T-helper 1 cell (primary cell): ENCODE data around the gene EOGT.

ENCODE experiments used
- DNase-seq, 5 donors: peaks; one replicate each; pipeline ENCODE4 v3.0.0-alpha.2; 2012 to 2020

The EOGT gene

DNA sequence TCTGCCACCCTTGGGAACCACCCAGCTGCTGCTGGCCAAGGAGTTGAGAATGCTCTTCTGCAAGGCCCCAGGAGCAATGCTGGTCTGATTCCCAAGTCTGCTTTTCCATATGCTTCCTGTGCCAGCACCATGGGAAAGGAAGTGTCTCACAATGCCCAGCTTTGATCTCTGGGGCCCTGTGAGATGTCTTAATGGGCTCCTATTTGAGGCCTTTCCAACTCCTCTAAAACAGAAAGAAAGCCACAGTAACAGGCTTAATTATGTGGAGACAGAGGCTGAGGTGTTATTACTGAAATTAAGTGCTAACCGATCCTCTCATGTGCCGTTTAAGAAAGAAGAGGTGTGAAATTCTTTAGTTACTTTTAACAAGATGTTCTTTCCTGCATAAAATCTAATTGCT lies 4.5 kb downstream of the EOGT start:
- DNase-seq, result no peak

DNA sequence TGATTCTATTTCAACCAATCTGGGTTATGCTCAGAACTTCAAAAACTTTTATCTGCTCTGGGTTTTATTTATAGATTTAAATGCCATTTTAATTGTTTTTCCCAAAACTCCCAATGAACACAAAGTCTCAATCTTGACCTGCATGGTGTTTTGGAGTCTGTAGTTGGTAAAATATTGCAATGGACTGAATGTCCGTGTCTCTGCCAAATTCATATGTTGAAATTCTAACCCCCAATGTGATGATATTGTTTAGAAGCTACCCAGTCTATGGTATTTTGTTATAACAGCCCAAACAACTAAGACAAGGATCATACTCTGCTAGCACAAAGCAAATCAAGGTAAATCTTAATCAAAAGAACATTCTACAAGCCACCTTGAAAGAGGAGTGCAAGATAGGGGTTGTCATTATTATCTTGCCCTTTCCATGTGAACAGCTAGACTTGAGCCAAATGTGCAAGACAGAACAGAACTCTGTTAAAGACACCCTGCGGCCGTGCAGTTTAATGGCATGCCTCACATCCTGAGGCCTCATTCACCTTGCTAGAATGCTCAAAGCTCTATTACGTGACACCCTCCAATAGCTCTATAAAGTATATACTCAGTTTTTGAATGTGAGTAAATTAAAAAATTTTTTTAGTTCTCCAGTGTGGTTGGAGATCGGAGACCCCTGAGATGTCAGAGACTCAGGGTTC lies 7.5 kb downstream of the EOGT start:
- DNase-seq, result no peak

DNA sequence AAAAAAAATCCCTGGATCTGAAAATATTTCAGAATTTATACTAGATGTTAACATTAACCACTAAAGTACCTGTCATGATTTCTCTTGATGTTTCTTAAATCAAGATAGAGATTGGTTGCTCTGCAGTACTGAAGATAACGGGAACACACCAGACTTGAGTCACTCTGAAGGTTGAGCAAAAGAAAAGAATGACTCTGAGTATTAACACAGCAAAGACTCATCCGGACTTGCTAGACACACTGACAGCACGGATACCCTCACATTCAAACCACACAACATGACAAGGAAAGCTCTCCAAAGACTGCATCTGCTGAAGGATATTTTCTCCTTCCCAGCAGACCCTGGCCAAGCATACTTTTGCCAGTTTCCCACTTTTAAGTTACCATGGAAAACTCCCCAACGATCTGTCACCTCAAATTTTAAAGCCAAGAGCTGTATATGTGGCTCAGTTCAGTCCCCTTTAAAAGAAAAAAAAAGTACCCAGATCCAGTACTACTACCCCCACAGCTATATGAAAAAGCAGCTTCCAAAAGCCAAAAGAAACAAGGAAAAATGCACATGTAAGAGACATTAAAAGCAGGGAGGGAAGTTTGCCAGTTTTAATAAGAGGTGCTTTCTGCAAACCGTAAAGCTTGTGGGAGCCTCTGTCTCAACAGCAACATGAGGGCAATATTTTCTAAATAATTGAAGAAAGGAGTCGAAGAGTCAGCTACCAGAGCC lies 8.3 kb downstream of the EOGT start:
- no peak for DNase-seq

DNA sequence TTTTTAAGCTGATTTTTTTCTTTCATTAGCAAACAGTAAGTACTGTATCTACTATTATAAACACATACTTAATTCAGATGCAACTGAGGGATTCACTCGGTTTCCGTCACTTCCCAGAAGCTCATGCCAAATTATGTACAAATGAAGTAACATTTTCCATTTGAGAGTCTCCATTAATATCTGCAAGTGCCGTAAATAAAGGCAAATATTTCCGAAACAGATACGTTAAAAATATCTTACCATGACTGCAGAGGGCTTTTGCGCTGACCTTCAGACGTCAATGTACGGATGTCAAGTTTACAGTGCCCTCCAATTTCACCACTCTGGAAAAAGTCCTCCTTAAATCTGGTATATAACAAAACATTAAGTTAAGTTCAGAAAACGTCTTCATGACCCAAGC lies 9.3 kb downstream of the EOGT start:
- DNase-seq, result no peak

DNA sequence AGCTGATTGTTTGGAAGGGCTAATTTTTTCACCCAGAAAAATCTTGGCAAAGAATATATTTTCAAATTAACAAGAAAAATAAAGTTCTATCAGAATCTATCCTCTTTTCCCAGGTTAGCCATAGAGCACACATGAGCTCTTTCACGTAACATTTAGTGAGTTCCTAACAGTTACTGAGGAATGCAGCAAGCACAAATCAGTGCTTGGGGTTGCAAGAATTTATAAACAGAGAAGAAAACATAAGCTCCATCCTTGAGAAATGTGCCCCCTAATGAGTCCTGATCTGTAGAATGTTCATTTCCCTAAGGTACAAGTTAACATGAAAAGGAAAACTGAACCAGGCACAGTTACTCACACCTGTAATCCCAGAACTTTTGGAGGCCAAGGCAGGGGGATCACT lies 13.9 kb downstream of the EOGT start:
- no peak for DNase-seq

DNA sequence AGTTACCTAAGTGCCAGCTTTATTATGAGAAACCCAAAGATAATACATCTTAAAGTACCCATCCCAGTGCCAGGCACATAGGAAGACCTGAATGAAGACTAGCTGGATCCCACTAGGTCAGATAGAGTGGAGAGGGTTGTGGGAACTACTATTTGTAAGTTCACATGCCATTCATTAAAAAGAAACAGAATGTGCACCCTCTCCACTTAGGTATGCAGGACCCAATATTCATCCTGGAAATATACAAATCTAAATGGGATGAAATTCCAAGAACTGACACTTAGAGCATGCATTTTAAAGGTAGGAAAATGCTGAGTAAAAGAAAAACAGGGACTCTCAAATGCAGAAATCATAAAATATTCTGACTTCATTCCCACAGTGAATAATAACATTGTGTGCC lies 14.3 kb downstream of the EOGT start:
- DNase-seq, result no peak

DNA sequence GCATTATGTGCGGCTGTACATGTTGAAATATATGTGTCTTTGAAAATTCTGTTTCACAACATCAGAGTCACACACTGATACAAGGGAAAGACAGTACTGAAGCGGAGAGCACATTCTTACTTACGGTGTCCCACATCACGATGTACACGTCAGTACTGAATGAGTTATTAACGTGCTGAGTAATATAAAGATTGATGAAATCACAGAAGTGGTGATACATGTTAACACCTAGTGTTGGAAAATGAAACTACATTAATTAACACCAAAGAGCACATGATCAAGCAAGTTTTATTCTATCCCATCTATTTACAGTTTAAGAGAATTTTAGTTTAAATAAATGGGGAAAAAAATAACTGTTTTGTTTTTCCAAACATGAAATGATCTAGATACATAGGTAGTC lies 15.6 kb downstream of the EOGT start:
- peak in 1 of 5 donors; percentile 67 for DNase-seq

DNA sequence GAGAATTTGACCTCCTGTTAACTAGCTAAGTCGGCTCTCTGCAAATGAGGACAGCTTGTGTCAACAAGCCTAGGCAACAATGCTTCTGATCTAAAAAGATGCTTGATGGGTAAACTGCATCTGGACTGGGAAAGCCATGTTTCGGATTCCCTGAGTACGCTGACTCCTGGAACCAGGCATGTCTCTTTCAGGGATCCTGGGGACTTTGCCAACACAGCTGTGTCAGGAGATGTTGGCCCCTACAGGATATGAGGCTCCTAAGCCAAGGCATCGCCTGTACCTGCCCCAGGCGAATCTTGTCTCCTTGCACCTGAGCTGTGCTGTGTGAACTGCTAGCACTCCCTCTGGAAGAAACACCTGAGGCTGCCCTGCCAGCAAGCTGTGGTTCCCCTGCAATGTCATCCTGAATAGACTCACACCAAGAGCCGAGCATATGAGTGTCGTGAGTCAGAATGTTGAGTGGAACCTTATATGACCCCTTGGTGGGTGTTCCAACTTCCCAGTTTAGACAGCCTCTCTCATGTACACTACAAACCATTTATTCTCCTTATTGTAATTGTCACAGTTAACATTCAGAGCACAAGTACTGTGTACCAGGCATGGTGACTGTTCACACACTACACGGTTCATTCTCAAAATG lies 17.0 kb downstream of the EOGT start:
- DNase-seq, result no peak

DNA sequence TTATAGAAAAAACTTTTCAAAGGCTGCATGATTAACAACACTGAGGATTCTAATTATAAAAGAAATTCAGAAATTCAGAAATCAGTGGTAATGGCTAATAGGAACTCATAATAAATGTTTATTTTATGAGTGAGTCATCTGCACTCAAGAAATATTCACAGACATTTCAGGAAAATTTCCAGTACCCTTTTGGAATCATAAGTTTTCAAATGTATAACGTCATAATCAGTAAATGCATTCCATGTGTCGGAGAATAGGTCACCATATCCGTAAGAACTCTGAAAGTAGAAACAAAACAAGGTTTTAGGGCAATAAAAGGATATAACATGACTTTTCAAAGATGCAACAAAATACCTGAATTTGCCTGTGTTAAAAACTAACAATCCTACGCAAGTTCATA lies 24.7 kb downstream of the EOGT start:
- DNase-seq, result no peak

DNA sequence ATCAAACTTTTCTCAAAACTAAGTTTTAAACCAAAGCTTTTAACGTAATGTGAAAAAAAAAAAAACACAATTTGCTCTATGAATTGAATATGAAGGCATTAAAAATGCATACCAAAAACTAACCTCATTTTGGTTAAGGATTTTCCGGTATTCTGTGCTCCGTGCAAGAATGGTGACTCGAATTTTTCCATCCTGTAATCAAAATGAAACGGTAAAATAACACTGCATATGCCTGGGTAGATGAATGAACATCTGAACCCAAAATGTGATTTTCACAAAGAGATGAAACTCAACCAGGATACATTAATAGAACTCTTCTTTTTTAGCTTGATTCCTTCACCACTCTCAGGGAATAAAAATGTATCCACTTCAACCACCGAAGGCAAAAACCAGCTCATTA lies 26.2 kb downstream of the EOGT start:
- DNase-seq, result no peak

DNA sequence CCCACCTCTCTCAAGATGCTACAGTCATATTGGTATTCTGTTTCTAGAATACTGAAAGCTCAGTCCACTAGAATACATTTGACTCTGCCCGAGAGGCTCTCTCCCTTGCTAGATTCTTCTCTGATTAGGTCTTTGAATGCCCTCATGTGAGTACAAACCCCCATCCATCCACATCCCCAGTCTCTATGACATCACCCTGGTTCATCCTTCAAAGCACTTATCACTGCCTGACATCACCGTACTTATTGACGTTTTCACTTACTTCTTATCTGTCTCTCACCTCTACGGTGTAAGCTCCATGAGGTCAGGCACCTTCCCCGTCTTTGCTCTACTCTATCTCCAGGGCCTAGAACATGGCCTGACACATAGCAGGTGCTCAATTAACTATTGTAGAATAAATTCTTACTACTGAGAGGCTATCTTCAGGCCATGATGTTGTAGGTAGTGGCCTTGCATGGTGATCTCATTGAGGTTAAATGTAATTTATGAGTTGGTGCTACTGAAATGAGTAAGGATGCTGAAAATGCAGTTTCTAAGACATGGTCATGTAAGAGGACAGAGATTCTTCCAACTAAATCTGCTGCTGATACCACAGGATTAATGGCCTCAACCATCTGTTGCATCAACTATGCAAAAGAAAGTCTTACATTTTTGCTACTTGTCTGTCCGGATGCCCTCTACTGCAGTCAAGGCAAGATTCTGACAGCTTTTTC lies 26.8 kb downstream of the EOGT start:
- peak in 1 of 5 donors; percentile 16 for DNase-seq

DNA sequence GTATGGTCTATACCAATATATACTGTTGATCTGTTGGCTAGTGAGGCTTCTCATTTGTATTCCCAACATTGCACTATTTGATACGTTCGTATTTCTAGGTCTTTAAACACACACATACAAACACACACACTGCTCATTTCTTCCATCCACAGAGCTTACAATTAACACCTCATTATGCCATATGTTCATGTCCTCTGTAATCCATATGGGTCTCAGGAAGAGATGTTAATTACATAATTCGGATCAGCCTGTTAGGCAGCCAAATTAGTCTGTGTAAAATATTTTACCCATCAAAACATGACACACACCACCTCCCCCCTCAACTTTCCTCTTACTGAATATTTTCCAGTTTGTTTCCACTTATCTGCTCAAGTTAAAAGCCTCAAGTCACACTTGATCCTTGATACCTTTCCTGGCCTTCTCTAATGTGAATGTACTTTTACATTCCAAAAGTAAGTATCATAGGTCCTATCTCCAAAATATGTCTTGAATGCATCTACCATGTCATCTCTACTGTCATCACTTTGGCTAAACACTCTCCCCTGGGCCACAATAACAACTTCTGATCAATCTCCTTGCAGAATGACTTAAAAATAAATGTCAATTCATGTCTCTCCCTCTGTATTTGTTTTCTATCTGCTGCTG lies 28.2 kb downstream of the EOGT start:
- DNase-seq, result no peak

DNA sequence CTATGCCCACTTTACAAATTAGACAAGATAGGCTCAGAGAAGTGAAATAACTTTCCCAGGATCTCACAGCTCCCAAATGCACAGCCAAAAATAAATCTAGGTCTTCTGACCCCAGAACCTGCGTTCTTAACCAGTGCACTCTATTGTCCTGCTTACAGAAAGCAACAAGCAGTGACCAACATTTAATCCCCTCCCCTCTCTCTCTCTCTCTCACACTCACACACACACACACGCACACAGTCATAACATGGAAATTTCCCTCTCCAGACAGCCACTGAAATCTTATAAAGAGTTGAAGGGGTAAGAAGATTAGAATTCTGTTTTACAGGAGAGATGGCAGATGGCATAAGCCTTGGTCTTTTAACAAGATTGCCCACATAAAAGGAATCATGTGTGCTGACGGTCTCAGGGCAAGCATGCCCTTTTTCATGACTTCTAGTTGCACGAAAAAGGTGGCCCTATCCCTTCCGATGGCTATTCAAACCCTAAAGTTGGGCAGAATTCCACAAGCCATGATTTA lies 29.4 kb downstream of the EOGT start:
- DNase-seq, result no peak

DNA sequence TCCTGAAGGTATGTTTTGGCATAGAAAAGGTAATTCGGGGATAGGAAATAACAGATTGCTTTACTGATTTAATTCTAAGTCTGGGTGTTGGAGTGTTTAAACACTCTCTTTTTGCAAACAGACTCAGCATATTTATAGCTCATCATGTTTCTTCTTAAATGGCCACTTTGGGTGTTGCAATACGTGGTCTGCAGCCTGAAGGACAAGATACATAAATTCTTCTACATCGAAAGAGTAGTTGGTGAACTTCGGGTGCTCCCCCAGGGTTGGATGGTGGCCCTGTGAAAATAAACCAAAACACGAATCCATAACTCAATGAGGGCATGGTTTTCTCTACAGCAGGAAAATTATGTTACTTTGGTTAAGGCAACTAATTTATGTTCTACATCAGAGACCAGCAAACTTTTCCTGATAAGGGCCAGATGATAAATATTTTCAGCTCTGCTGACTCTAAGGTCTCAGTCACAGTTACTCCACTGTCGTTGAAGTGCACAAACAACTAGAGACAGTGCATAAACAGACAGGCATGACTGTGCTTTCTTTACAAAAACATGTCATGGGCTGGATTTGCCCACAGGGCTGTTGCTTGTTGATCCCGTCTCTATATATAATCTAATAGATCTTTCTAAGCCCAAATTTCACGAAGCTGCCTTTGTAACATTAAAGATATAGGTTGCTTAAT lies 35.9 kb downstream of the EOGT start:
- no peak for DNase-seq

DNA sequence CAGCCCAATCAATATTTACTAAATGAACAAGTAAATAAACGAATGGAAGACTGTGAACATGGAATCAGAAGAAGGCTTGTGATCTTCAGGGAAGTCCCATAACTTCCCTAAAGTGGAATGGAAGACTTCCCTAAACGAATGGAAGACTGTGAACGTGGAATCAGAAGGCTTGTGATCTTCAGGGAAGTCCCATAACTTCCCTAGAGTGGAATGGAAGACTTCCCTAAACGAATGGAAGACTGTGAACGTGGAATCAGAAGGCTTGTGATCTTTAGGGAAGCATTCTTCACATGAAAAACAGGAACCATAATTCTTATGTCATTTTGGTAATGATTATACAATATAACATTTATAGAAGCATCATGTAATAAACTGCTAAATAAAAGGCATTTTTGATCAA lies 38.8 kb downstream of the EOGT start:
- no peak for DNase-seq

DNA sequence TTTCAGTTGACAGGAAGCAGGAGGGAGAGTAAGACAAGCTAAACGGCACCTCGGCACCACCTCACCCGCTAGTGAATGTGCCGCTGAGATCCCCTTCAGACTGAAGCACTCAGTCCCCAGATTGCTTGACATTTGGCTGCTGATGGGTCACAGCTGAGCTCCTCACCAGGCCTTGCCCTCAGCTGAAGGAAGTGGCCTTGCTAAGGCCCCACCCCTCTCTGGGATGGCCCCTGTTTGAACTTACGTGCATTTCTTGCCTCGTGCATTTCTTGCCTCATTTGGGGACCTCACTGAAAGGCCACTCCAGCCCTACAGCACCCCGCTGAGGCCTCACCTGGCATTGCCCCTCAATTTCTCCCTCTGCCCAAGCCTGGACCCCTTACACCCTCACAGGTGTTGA lies 39.8 kb downstream of the EOGT start:
- DNase-seq, result no peak

DNA sequence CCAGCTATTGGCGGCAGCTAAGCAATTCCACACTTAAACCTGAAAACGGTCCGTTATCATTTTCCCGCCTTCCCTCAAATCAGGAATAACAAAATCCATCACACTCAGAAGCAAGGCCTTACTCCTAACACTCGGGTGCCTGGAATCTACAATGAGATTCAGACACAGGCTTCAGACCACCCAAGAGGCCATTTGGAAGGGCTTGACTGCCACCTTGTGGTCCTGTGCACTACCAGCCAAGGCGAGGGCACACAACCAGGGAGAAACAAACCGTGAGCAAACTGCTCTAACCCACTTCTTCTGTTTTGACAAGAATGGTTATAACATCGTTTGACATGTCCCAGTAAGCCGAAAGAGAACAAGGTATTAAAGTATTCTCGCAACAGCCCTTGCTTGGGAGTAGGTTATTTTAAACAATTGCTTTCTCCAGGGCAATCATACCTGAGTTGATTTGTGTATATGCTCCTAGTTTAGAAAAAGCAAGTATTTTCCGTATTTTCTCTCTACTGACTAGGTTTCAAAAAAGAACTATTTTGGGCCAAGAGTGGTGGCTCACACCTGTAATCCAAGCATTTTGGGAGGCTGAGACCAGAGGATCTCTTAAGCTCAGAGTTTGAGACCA lies 41.0 kb downstream of the EOGT start:
- DNase-seq, result peak in 1 of 5 donors; percentile 10

DNA sequence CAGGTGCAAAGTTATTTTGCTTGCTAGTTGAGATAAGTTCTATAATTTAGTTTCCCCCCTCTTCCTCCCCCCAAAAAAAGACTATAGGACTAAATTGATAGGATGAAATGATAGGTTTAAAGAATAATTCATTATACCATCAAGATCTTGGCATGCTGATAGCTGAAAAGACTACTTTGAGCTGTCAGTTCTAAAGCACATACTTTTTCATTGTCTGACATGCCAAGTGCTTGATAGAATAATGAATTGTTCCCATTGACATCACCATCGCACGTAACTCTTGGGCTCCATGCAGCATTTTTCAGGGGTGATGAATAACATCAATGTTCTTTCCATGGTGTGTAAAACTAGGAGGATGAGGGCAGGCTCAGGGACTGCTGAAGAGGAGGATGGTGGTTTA lies 48.8 kb downstream of the EOGT start:
- DNase-seq, result no peak

DNA sequence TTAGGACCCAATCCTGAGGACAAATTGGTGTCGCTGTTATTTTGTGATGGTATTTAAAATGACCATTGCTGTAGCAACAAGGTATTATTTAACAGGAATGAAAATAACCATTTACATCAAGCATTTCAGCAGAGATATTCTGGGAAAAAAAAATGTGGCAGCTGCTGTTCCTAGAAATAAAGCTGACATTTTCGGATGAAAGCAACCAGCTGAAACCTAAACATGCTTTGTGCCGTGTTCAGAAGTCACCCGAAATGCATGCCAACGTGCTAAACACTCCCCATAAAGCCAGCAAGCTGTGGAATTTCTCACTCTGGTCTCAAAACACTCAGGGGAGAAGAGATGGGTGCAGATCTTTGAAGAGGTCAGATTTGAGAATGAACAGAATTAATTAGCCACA lies 49.6 kb downstream of the EOGT start:
- DNase-seq, result no peak

DNA sequence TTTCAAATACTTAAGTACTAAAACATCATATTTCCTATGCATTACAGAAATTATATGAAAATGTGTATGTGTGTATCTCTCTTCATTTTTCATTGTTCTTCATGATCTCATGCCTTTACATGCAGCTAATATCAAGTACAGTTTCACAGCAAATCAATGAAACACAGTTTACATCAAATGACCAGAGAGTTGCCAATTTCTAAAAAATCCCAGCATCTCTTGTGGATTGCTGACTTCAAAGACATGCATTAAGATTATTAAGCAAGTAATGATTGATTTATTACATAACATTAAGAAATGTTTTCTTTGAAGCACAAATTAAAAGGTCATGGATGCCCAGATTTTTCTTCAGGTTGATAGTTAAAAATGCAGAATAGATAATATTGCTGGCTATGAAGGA lies 50.1 kb downstream of the EOGT start:
- DNase-seq, result no peak

DNA sequence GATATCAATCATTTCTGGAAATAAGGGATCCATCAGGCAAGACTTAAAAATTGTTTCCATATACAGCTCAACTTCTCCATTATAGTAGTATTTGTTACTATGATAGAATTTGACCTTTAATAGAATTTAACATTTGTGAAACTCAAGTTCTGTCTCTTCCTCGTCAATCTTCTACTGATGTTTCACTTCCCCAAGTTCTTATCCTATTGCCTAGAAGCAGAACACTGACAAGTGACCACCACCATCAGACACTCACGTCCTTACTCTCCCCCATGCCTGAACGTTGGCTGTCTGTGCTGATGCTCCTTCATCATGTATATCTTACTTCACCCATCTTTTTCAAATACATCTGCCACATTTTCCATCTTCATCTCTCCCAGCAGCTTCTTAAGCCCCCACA lies 54.6 kb downstream of the EOGT start:
- DNase-seq, result no peak

DNA sequence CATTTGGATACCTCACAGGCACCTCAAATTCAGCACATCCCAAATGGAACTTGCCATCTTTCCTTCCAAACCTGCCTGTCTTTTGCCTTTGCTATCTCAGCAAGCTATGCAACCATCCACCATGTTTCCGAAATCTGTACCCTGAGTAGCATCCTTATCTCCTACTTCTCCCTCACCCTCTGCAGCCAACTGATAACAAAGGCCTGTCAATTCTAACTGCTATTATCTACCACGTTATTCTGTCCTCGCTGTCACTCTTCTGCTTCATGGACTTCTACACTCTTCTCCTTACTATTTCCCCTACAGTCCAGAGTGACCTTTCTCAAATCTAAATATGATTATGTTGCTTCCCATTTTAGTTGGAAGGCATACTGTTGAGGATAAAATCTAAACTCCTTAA lies 55.6 kb downstream of the EOGT start:
- DNase-seq, result no peak
